Activated naive CD4-positive, alpha-beta T cell treated with anti-CD3 and anti-CD28 coated beads, Interleukin-2, amount 50 U/mL, for 16 hours (primary cell): ENCODE results near the gene PTMS.

Experiments
- DNase-seq: peaks from one replicate; pipeline ENCODE4 v3.0.0-alpha.2; 2020

The PTMS gene

GRCh38 chr12:6791931-6792520 lies 25.9 kb downstream of the PTMS start:
- no peak for DNase-seq

GRCh38 chr12:6792522-6793201 lies 26.5 kb downstream of the PTMS start:
- DNase-seq = no peak

DNA sequence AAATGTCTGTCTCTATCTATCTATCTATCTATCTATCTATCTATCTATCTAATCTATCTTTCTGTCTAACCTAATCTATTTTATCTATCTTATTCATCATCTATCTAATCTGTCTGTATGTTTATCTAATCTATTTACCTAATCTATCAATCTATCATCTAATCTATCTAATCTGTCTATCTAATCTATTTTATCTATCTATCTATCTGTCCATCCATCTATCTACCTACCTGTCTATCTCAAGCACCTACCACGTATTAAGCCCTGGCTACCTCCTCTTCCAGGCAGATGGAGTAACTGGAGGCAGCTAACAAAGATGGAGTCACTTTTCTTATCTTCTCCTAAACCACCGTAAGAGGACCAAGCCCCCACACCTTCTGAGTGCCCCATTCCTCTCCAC lies 28.9 kb downstream of the PTMS start:
- no peak for DNase-seq

DNA sequence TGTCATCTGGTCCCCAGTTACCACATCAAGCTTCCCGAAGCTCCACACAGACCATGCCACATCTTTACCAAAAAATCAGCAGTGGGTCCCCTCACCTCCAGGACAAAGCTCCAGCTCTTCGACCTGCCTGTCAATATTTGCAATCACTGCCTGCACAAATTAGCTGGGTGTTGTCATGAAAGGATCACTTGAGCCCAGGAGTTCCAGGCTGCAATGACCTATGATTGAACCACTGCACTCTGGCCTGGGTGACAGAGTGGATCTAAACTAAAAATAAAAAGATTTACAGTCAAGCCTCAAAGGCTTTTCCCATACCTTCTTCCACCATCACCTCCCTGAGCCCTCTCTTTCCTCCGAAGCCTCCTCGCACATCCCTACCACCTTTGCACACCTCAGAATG lies 30.4 kb downstream of the PTMS start:
- no peak for DNase-seq

DNA sequence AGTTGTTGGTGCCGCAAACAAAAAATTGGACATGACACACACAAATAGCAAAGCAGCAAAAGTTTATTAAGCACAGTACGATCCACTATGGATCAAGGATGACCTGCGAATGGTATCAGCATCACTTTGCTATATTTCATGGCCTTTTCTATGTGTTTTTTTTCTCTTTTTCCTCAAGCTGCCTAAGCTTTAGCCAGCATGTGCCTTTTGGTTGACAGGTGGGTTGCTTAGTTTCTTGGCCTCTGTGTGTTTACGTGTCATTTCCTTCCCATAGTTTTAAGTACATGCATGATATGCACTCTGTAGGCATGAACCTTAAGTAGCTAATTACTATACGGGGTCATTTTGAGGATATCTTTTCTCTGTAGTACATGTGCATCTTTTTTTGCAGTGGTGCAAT lies 33.0 kb downstream of the PTMS start:
- DNase-seq = no peak

- DNase-seq = no peak
Measured at GRCh38 chr12:6807170-6807569, 41.0 kb downstream of the PTMS start.

- no peak for DNase-seq
Measured at GRCh38 chr12:6809056-6809455, 42.9 kb downstream of the PTMS start.

DNA sequence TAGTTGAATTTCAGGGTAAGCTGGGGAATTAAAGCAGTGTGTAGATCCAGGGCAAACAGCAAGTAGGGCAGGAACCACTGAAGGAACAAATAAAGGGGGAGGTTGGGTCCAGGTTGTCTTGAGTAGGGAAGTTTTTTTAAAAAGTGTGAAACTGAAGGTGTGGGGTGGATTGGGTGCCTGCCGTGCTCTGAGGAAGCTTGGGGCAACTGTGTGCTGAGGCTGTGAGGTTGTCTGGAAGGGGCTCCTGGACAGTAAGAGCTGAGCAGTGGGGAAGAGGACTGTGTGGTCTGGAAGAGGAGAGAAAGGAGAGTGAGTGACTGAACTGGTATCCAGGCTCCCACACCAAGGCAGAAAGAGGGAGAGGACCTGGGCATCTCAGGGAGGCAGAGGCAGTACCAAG lies 44.6 kb downstream of the PTMS start:
- no peak for DNase-seq

DNA sequence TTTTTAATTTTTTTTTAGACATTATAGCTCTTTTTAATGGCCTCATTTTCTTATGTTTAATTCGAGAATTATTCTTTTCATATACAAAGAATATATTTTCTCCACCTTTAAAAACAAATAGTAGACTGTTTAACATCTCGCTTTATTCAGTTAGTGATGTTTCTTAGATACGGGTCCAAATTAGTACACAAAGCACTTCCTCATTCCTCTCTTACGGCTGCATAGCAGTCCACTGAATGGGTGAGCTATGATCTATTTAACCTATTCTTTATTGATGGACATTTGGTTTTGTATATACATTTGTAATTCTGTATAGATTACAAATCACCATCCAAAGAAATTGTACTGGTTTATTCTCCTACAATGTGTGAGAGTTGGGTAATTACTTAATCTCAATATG lies 47.2 kb downstream of the PTMS start:
- DNase-seq = no peak

- DNase-seq = no peak
Measured at GRCh38 chr12:6816598-6816997, 50.4 kb downstream of the PTMS start.

- no peak for DNase-seq
Measured at GRCh38 chr12:6817098-6817497, 50.9 kb downstream of the PTMS start.

GRCh38 chr12:6817662-6818157 lies 51.5 kb downstream of the PTMS start:
- no peak for DNase-seq

- DNase-seq = no peak
Measured at GRCh38 chr12:6818222-6818621, 52.1 kb downstream of the PTMS start.

DNA sequence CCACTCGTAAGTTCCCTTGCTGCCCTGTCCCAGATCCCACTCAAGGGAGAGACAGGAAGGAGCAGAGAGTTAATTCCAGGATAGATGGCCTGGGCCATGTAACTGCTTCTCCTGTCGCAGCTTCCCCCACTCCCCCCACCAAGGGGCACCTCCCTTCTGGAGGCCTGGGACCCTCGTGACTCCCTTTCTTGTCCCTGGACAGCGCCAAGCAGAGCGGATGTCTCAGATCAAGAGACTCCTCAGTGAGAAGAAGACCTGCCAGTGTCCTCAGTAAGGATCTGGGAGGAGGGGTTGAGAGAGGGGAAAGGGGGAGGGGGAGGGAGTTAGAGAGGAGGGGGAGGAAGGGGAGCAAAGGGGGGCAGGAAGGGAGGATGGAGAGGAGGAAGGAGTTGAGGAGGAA lies 52.5 kb downstream of the PTMS start:
- DNase-seq = no peak

DNA sequence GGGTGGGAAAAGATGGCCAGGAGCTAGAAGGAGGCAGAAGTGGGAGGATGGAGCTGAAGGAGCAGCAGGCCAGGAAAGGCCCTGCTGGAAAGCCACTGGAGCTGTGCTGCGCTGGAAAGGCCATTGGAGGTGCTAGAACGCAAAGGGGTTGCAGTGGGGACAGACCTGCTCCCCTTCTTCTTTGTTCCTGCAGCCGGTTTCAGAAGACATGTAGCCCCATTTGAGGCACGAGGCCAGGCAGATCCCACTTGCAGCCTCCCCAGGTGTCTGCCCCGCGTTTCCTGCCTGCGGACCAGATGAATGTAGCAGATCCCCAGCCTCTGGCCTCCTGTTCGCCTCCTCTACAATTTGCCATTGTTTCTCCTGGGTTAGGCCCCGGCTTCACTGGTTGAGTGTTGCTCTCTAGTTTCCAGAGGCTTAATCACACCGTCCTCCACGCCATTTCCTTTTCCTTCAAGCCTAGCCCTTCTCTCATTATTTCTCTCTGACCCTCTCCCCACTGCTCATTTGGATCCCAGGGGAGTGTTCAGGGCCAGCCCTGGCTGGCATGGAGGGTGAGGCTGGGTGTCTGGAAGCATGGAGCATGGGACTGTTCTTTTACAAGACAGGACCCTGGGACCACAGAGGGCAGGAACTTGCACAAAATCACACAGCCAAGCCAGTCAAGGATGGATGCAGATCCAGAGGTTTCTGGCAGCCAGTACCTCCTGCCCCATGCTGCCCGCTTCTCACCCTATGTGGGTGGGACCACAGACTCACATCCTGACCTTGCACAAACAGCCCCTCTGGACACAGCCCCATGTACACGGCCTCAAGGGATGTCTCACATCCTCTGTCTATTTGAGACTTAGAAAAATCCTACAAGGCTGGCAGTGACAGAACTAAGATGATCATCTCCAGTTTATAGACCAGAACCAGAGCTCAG lies 53.2 kb downstream of the PTMS start:
- no peak for DNase-seq

DNA sequence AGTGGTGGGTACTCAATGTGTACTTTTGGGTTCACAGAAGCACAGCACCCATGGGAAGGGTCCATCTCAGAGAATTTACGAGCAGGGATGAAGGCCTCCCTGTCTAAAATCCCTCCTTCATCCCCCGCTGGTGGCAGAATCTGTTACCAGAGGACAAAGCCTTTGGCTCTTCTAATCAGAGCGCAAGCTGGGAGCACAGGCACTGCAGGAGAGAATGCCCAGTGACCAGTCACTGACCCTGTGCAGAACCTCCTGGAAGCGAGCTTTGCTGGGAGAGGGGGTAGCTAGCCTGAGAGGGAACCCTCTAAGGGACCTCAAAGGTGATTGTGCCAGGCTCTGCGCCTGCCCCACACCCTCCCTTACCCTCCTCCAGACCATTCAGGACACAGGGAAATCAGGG lies 54.0 kb downstream of the PTMS start:
- DNase-seq = no peak
